ENCODE measurements around the gene TMIGD1. TPM values are rescaled to one million over a fixed set of nuclear protein-coding genes. Genes with fewer than 3 reads are reported as not detected.

TMIGD1 gene
- polyA plus RNA-seq, 1 of the 3 experiments (the other 2 are of a cell fraction) = not detected

DNA sequence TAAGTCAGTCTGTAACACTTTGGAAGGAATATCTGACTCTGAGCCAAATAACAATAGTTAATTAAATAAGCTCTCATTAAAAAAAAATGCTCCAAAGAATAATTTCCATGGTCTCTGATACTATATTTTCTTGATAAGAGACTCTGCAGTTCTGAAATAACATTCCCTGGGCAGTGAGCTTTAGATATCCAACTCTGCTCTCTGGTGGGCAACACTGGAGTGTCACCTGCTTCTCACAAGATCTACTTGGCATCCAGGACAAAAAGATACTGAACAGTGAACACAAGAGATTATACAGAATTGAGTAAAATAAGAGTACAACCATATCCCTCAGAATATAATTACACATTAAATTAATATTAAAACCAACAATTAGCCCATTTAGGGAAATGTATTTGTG is 55.8 kb downstream of the TMIGD1 start (continued):
- TF ChIP-seq, protein P1, sequence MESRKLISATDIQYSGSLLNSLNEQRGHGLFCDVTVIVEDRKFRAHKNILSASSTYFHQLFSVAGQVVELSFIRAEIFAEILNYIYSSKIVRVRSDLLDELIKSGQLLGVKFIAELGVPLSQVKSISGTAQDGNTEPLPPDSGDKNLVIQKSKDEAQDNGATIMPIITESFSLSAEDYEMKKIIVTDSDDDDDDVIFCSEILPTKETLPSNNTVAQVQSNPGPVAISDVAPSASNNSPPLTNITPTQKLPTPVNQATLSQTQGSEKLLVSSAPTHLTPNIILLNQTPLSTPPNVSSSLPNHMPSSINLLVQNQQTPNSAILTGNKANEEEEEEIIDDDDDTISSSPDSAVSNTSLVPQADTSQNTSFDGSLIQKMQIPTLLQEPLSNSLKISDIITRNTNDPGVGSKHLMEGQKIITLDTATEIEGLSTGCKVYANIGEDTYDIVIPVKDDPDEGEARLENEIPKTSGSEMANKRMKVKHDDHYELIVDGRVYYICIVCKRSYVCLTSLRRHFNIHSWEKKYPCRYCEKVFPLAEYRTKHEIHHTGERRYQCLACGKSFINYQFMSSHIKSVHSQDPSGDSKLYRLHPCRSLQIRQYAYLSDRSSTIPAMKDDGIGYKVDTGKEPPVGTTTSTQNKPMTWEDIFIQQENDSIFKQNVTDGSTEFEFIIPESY (IDR thresholded peaks at IDR 0.05; ENCODE audit: borderline replicate concordance, low read depth) = no peak

DNA sequence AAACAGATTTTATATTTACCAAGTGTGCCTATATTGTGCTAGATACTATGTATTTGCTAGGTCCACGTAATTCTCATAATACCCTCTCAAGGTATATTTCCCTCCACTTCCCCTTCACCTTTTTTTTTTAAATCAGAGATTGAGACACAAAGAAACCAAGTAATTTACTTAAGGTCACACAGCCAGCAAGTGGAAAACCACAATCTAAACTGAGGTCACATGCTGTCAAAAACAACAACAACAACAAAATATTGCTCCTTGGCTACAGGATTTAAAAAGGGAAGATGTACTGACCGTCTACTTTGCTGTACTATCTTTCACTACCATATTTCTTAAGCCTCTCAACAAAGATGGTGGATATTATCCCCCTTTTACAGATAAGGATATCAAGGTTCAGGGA is 57.9 kb downstream of the TMIGD1 start:
- ChIA-PET CTCF (no interaction called here), POLR2A (no interaction called here)
- H3K36me3 ChIP-seq (replicated peaks in 1 of 2; ENCODE audit: control insufficient read depth in 1 of 2, insufficient read depth in 2 of 2, low read length in 1 of 2) = peaks cover 55 to 67% of the 10 kb centered on the region in 2 experiments

DNA sequence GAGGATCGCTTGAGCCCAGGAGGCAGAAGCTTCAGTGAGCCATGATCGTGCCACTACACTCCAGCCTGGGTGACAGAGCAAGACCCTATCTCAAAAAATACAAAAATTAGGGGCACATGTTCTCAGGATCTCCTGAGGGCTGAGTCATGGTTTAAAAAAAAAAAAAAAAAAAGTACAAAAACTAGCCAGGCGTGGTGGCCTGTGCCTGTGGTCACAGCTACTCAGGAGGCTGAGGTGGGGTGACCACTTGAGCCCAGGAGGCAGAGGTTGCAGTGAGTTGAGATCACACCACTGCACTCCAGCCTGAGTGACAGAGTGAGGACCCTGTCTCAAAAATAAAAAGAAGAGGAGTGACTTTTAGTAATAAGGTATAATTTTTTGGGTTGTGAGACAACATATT is 59.0 kb downstream of the TMIGD1 start:
- H3K79me2 ChIP-seq (ENCODE audit: insufficient read depth) = no peaks in the 10 kb centered on the region
- H3K4me1 ChIP-seq (ENCODE audit: control insufficient read depth in 1 of 2, insufficient read depth in 2 of 2, low read depth in 1 of 2, low read length in 1 of 2) = no peaks in the 10 kb centered on the region
- 97% methylated on average over 3 of the region's 3 CpGs for WGBS (ENCODE audit: low lambda C conversion rate)
- H3K27ac ChIP-seq (ENCODE audit: low read depth in 2 of 2, low read length in 1 of 2) = no peak overlapping the region
- H2AFZ ChIP-seq (ENCODE audit: low read depth) = no peak overlapping the region
- POLR2A ChIA-PET = no interaction called here
- CTCF ChIA-PET = interaction anchor here (1.5 to 1.9 kb wide), 2 partner anchors 150 to 170 kb away, joined by 6 to 11 read pairs; no protein-coding TSS in a partner anchor
- H4K20me1 ChIP-seq (ENCODE audit: insufficient read depth) = no peaks in the 10 kb centered on the region
- H3K4me3 ChIP-seq (ENCODE audit: low read depth in 2 of 2, low read length in 1 of 2) = no peak overlapping the region
- no peaks in the 10 kb centered on the region for H3K27me3 ChIP-seq (ENCODE audit: insufficient read depth)
- H3K36me3 ChIP-seq (replicated peaks in 1 of 2; ENCODE audit: control insufficient read depth in 1 of 2, insufficient read depth in 2 of 2, low read length in 1 of 2) = peaks cover 56 to 74% of the 10 kb centered on the region in 2 experiments
- no peak overlapping the region for H3K4me2 ChIP-seq
- H3K9me3 ChIP-seq = no peaks in the 10 kb centered on the region
- TF ChIP-seq NFIC (IDR thresholded peaks at IDR 0.05; ENCODE audit: borderline replicate concordance) (no peak), TEAD4 (IDR thresholded peaks at IDR 0.05; ENCODE audit: borderline replicate concordance, insufficient read depth) (no peak), ELF1 (IDR thresholded peaks at IDR 0.05) (no peak), RFX5 (IDR thresholded peaks at IDR 0.05; ENCODE audit: low read length) (no peak), NRF1 (IDR thresholded peaks at IDR 0.05; ENCODE audit: low read depth, low read length) (no peak), RXRA (IDR thresholded peaks at IDR 0.05; ENCODE audit: borderline replicate concordance, low read depth) (no peak), TCF12 (IDR thresholded peaks at IDR 0.05) (no peak), FOXM1 (IDR thresholded peaks at IDR 0.05; ENCODE audit: low read depth) (no peak), MXI1 (IDR thresholded peaks at IDR 0.05; ENCODE audit: low read depth, low read length) (no peak), EP300 (IDR thresholded peaks at IDR 0.05; ENCODE audit: borderline replicate concordance in 1 of 2, low read depth in 1 of 2, low read length in 1 of 2) (no peak), CHD2 (IDR thresholded peaks at IDR 0.05; ENCODE audit: low read length, partially characterized antibody) (no peak), MEF2A (IDR thresholded peaks at IDR 0.05; ENCODE audit: borderline replicate concordance, low read depth) (no peak), YY1 (IDR thresholded peaks at IDR 0.05; ENCODE audit: low read depth) (no peak), GABPA (IDR thresholded peaks at IDR 0.05; ENCODE audit: low read depth) (no peak), JUND (IDR thresholded peaks at IDR 0.05) (no peak), RAD21 (IDR thresholded peaks at IDR 0.05; ENCODE audit: low read length) (no peak)
- TF ChIP-seq, protein P2, sequence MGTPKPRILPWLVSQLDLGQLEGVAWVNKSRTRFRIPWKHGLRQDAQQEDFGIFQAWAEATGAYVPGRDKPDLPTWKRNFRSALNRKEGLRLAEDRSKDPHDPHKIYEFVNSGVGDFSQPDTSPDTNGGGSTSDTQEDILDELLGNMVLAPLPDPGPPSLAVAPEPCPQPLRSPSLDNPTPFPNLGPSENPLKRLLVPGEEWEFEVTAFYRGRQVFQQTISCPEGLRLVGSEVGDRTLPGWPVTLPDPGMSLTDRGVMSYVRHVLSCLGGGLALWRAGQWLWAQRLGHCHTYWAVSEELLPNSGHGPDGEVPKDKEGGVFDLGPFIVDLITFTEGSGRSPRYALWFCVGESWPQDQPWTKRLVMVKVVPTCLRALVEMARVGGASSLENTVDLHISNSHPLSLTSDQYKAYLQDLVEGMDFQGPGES (IDR thresholded peaks at IDR 0.05; ENCODE audit: low read depth, low read length) = no peak
- TF ChIP-seq, protein P1 (IDR thresholded peaks at IDR 0.05; ENCODE audit: borderline replicate concordance, low read depth) = no peak
- TF ChIP-seq, protein P3, sequence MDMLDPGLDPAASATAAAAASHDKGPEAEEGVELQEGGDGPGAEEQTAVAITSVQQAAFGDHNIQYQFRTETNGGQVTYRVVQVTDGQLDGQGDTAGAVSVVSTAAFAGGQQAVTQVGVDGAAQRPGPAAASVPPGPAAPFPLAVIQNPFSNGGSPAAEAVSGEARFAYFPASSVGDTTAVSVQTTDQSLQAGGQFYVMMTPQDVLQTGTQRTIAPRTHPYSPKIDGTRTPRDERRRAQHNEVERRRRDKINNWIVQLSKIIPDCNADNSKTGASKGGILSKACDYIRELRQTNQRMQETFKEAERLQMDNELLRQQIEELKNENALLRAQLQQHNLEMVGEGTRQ (IDR thresholded peaks at IDR 0.05; ENCODE audit: borderline replicate concordance, low read depth, low read length) = no peak
- H3F3A ChIP-seq (replicated peaks; ENCODE audit: insufficient read depth) = peaks cover 6% of the 10 kb centered on the region
- no peak overlapping the region for H3K9ac ChIP-seq
- DNase-seq = no peak
- no peaks in the 10 kb centered on the region for H3K9me2 ChIP-seq

More for the DNA sequence above, 57.9 kb downstream of the TMIGD1 start:
- Histone ChIP-seq H3K27me3 (ENCODE audit: insufficient read depth) (no peaks in the 10 kb centered on the region), H3K9ac (no peak overlapping the region), H3K27ac (ENCODE audit: low read depth in 2 of 2, low read length in 1 of 2) (no peak overlapping the region), H3K4me3 (ENCODE audit: low read depth in 2 of 2, low read length in 1 of 2) (no peak overlapping the region), H3K79me2 (ENCODE audit: insufficient read depth) (no peaks in the 10 kb centered on the region), H2AFZ (ENCODE audit: low read depth) (no peak overlapping the region), H4K20me1 (ENCODE audit: insufficient read depth) (no peaks in the 10 kb centered on the region), H3K9me2 (no peaks in the 10 kb centered on the region), H3F3A (replicated peaks; ENCODE audit: insufficient read depth) (peaks cover 6% of the 10 kb centered on the region), H3K9me3 (no peaks in the 10 kb centered on the region), H3K4me2 (no peak overlapping the region), H3K4me1 (ENCODE audit: control insufficient read depth in 1 of 2, insufficient read depth in 2 of 2, low read depth in 1 of 2, low read length in 1 of 2) (no peaks in the 10 kb centered on the region)
- DNase-seq = no peak
- TF ChIP-seq FOSL2 (IDR thresholded peaks at IDR 0.05; ENCODE audit: borderline replicate concordance, low read depth) = no peak
- no peak for TF ChIP-seq TEAD4 (IDR thresholded peaks at IDR 0.05; ENCODE audit: borderline replicate concordance, insufficient read depth)
- TF ChIP-seq, protein P3 (IDR thresholded peaks at IDR 0.05; ENCODE audit: borderline replicate concordance, low read depth, low read length) = no peak
- TF ChIP-seq NFIC (IDR thresholded peaks at IDR 0.05; ENCODE audit: borderline replicate concordance) = no peak
- 92% methylated on average over 2 of the region's 2 CpGs for WGBS (ENCODE audit: low lambda C conversion rate)
